ENCODE results near the gene CDC5L.
"Not testable (repeated sequence)": the region's sequence is repeated elsewhere in the genome, so short reads cannot be mapped to it uniquely, and the experiment has no call there.

CDC5L gene

DNA sequence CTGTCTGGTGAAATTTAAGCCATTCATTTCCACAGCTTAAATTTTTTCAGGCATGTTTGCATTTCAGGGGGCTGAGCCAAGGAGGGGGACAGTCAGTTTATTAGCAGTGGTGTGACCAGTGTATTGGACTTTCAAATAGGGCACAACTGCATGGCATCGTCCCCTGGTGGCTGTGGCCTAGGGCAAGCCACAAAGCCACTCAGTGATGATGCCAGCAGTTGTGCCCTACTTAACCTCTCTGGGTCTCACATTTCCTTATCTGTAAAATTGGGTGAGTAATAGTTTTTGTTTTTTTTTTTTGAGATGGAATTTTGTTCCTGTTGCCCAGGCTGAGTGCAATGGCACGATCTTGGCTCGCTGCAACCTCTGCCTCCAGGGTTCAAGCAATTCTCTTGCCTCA lies 48.0 kb downstream of the CDC5L start:
- Histone ChIP-seq H3K79me2 (ENCODE audit: control insufficient read depth, insufficient read depth, low read length, unreplicated experiment) (peaks cover 4% of the 10 kb centered on the region), H3K4me3 (ENCODE audit: low read depth, low read length) (no peak overlapping the region), H2AFZ (ENCODE audit: low read length, unreplicated experiment) (no peak overlapping the region), H3K27me3 (ENCODE audit: insufficient read depth, low read length) (no peaks in the 10 kb centered on the region), H3K27ac (ENCODE audit: low read depth, low read length) (no peak overlapping the region), H3K36me3 (ENCODE audit: insufficient read depth, low read length) (peaks cover 14% of the 10 kb centered on the region), H3K4me1 (ENCODE audit: control insufficient read depth, insufficient read depth, low read length, unreplicated experiment) (peaks cover 21% of the 10 kb centered on the region)

DNA sequence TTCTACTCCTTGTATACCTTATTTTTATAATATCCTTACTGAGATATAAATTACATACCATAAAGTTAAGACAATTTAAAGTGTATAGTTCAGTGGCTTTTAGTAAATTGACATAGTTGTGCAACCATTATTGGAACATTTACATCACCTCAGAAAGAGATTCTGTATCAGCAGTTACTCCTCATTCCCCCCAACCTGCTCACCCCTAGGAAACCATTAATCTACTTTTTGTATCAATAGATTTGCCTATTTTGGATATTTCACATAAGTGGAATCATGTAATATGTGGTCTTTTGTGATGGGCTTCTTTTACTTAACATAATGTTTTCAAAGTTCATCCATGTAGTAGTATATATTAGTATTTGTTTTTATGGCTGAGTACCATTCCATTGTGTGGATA lies 51.3 kb downstream of the CDC5L start:
- H3K27ac ChIP-seq (ENCODE audit: low read depth, low read length): peak overlapping the region; percentile 55; the same call in 1 of the 2 replicates
- H3K79me2 ChIP-seq (ENCODE audit: control insufficient read depth, insufficient read depth, low read length, unreplicated experiment): peaks cover 17% of the 10 kb centered on the region
- H3K4me1 ChIP-seq (ENCODE audit: control insufficient read depth, insufficient read depth, low read length, unreplicated experiment): peaks cover 21% of the 10 kb centered on the region
- H3K27me3 ChIP-seq (ENCODE audit: insufficient read depth, low read length): no peaks in the 10 kb centered on the region
- no peak overlapping the region for H2AFZ ChIP-seq (ENCODE audit: low read length, unreplicated experiment)
- H3K36me3 ChIP-seq (ENCODE audit: insufficient read depth, low read length): peaks cover 23% of the 10 kb centered on the region
- H3K4me3 ChIP-seq (ENCODE audit: low read depth, low read length): no peak overlapping the region

DNA sequence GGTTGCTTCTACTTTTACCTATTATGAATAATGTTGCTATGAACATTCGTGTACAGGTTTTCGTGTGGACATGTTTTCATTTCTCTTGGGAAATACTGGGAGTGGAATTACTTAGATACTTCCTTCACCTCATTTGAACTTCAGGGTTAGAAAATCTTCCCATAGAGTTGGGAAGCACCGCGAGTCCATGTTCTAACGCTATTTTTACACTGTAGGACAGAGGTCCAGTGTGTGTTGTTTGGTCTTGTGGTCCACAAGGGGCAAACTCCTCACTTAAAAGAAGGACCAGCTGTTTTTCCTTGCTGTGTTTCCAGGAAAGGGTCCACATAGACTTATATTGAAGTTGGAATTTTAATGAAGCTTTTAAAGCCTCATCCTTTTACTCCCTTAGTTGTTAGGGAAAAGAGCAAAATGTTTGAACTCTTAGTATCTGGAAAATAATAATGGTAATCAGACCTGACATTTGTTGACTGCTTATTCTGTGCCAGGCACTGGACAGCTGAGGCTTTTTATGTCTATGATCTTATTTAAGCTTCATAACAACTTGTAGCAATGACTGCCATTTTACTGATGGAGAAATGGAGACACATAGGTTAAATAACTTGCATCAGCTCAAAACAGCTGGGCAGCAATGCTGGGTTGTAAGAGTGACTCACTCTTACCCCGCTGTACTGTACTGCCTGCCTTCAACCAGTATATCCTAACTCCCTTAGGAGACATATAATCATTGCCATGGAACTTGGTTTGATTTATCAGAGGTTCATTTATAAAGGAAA lies 52.0 kb downstream of the CDC5L start:
- Histone ChIP-seq H3K27me3 (ENCODE audit: insufficient read depth, low read length) (no peaks in the 10 kb centered on the region), H2AFZ (ENCODE audit: low read length, unreplicated experiment) (no peak overlapping the region), H3K4me3 (ENCODE audit: low read depth, low read length) (no peak overlapping the region), H3K27ac (ENCODE audit: low read depth, low read length) (peak overlapping the region; percentile 55), H3K4me1 (ENCODE audit: control insufficient read depth, insufficient read depth, low read length, unreplicated experiment) (peaks cover 21% of the 10 kb centered on the region), H3K79me2 (ENCODE audit: control insufficient read depth, insufficient read depth, low read length, unreplicated experiment) (peaks cover 17% of the 10 kb centered on the region), H3K36me3 (ENCODE audit: insufficient read depth, low read length) (peaks cover 26% of the 10 kb centered on the region)

DNA sequence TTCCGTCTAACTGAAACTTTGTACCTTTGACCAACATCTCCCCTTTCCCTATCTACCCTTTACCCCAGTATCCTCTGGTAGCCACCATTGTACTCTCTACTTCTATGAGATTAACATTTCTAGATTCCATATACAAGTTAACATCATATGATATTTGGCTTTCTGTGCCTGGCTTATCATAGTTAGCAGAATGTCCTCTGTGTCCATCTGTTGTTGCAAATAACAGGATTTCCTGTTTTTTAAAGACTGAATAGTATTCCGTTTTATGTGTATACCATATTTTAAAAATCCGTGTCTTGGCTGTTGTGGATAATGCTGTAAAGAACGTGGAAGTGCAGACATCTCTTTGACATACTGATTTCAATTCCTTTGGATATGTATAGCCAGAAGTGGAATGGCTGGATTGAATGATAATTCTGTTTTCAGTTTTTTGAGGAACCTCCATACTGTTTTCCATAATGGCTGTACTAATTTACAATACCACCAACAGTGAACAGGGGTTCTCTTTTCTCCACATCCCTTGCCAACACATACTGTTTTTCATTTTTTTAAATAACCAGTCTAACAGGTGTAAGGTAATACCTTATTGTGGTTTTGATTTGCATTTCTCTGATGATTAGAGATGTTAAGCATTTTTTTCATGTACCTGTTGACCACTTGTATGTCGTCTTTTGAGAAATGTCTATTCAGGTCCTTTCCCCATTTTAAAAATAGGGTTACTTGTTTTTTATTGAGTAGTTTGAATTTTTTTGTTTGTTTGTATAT lies 53.8 kb downstream of the CDC5L start:
- H3K27me3 ChIP-seq (ENCODE audit: insufficient read depth, low read length): no peaks in the 10 kb centered on the region
- peaks cover 30% of the 10 kb centered on the region for H3K36me3 ChIP-seq (ENCODE audit: insufficient read depth, low read length)
- H3K27ac ChIP-seq (ENCODE audit: low read depth, low read length): no peak overlapping the region
- no peak overlapping the region for H3K4me3 ChIP-seq (ENCODE audit: low read depth, low read length)
- peaks cover 13% of the 10 kb centered on the region for H3K79me2 ChIP-seq (ENCODE audit: control insufficient read depth, insufficient read depth, low read length, unreplicated experiment)
- peaks cover 21% of the 10 kb centered on the region for H3K4me1 ChIP-seq (ENCODE audit: control insufficient read depth, insufficient read depth, low read length, unreplicated experiment)
- no peak overlapping the region for H2AFZ ChIP-seq (ENCODE audit: low read length, unreplicated experiment)

DNA sequence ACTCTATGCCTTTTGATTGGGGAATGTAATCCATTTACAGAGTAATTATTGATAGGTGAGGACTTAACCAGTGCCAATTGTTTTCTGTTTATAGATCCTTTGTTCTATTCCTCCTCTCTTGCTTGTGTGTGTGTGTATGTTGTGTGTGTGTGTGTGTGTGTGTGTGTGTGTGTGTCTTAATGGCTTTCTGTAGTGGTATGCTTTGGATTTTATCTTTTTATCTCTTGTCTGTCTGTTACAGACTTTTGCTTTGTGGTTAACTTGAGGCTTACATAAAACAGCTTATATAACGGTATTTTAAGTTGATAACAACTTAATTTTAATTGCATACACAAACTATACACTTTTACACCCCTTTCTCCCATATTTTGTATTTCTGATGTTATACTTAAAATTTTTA lies 54.7 kb downstream of the CDC5L start:
- no peaks in the 10 kb centered on the region for H3K27me3 ChIP-seq (ENCODE audit: insufficient read depth, low read length)
- H2AFZ ChIP-seq (ENCODE audit: low read length, unreplicated experiment): no peak overlapping the region
- H3K4me3 ChIP-seq (ENCODE audit: low read depth, low read length): no peak overlapping the region
- peaks cover 30% of the 10 kb centered on the region for H3K36me3 ChIP-seq (ENCODE audit: insufficient read depth, low read length)
- H3K27ac ChIP-seq (ENCODE audit: low read depth, low read length): no peak overlapping the region
- H3K4me1 ChIP-seq (ENCODE audit: control insufficient read depth, insufficient read depth, low read length, unreplicated experiment): peaks cover 30% of the 10 kb centered on the region
- peaks cover 13% of the 10 kb centered on the region for H3K79me2 ChIP-seq (ENCODE audit: control insufficient read depth, insufficient read depth, low read length, unreplicated experiment)

DNA sequence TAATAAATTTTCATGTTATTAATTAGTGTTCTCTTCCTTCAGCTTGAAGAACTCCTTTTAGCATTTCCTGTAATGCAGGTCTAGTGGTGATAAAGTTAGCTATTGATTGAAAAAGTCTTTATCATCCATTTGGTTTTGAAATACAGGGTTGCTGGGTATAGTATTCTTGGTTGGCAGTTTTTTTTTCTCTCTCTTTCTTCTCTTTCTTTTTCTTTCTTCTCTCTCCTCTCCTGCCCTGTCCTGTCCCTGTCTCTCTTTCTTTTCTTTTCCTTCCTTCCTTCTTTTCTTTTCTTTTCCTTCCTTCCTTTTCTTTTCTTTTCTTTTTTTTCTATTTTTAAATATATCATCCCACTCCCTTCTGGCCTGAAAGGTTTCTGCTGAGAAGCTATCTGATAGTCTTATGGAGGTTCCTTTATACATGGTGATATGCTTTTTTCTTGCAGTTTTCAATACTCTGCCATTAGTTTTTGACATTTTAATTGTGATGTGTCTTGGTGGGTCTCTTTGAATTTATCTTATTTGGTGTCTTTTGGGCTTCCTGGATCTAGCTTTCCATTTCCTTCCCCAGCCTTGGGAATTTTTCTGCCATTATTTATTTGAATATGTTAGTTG lies 55.4 kb downstream of the CDC5L start:
- Histone ChIP-seq H3K36me3 (ENCODE audit: insufficient read depth, low read length) (peaks cover 36% of the 10 kb centered on the region), H3K4me1 (ENCODE audit: control insufficient read depth, insufficient read depth, low read length, unreplicated experiment) (peaks cover 35% of the 10 kb centered on the region), H3K27ac (ENCODE audit: low read depth, low read length) (no peak overlapping the region), H3K27me3 (ENCODE audit: insufficient read depth, low read length) (no peaks in the 10 kb centered on the region), H2AFZ (ENCODE audit: low read length, unreplicated experiment) (no peak overlapping the region), H3K4me3 (ENCODE audit: low read depth, low read length) (no peak overlapping the region), H3K79me2 (ENCODE audit: control insufficient read depth, insufficient read depth, low read length, unreplicated experiment) (peaks cover 13% of the 10 kb centered on the region)

DNA sequence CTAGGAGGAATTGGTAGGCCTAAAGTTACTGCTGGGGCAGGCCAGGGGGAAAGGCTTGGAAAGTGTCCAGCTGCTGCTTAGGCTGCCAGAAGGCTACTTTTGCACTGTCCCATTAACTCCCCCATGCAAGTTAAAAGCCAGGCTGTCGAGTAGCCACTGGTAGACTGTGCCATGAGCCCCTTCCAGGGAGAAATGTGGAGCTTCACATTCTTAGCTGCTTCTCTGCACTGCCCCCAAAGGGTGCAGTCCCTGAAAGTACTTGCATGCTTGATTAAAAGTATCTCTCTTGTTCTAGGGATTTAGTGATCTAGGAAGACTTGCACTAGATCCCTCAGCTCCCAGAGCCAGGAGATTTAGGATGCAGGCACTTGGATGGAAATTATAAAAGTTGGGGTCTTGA lies 57.3 kb downstream of the CDC5L start:
- H3K4me1 ChIP-seq (ENCODE audit: control insufficient read depth, insufficient read depth, low read length, unreplicated experiment): peaks cover 26% of the 10 kb centered on the region
- H3K27me3 ChIP-seq (ENCODE audit: insufficient read depth, low read length): no peaks in the 10 kb centered on the region
- H3K36me3 ChIP-seq (ENCODE audit: insufficient read depth, low read length): peaks cover 44% of the 10 kb centered on the region
- no peak overlapping the region for H2AFZ ChIP-seq (ENCODE audit: low read length, unreplicated experiment)
- no peak overlapping the region for H3K27ac ChIP-seq (ENCODE audit: low read depth, low read length)
- peaks cover 13% of the 10 kb centered on the region for H3K79me2 ChIP-seq (ENCODE audit: control insufficient read depth, insufficient read depth, low read length, unreplicated experiment)
- H3K4me3 ChIP-seq (ENCODE audit: low read depth, low read length): no peak overlapping the region

DNA sequence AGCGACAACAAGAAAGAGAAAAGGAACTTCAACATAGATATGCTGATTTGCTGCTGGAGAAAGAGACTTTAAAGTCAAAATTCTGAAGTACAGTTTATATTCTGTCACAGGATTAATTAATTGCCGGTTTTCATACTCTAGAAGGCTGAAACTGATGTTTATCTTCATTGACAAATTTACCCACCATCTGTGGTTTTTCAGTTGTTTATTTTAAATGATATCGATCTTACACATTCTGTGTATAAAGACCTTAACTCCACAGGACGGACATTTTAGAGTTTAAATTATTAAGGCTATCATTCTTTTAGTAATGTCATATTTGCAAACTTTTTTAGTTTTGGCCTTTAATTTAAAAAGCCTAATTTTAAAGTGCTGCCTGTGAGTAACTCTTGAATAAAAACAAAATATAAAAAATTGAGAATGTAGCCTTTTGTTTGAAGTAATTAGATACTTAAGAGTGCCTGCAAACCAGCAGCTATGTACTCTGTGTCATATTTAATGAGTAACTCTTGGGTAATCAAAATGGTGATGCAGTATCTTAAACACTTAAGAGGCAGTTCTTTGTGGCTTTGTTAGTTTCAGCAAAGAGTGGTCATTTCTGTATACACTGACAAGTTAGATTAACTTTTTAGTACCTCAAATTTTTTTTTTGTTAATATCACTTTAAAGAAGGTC lies 59.3 kb downstream of the CDC5L start:
- Histone ChIP-seq H3K36me3 (ENCODE audit: insufficient read depth, low read length) (peaks cover 36% of the 10 kb centered on the region), H3K4me3 (ENCODE audit: low read depth, low read length) (no peak overlapping the region), H3K79me2 (ENCODE audit: control insufficient read depth, insufficient read depth, low read length, unreplicated experiment) (peaks cover 6% of the 10 kb centered on the region), H3K4me1 (ENCODE audit: control insufficient read depth, insufficient read depth, low read length, unreplicated experiment) (peaks cover 26% of the 10 kb centered on the region), H3K27me3 (ENCODE audit: insufficient read depth, low read length) (no peaks in the 10 kb centered on the region), H3K27ac (ENCODE audit: low read depth, low read length) (peak overlapping the region; percentile 56), H2AFZ (ENCODE audit: low read length, unreplicated experiment) (no peak overlapping the region)

DNA sequence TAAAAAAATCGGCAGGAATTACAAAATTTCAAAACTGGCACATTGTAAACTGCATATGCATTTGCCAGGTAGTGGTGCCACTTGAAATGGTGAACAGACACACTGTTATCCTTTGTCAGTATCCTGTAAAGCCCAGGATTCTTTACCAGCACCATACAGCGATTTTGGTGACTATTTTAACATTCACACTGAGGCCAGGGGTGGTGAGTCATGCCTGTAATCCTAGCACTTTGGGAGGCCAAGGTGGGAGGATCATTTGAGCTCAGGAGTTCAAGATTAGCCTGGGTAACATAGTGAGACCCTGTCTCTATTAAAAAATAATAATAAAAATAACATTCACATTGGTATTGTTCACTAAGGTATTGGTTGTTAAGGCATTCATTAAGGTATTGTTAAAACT lies 61.7 kb downstream of the CDC5L start:
- not testable (repeated sequence) for H3K4me3 ChIP-seq (ENCODE audit: low read depth, low read length); H3K27ac ChIP-seq (ENCODE audit: low read depth, low read length); H2AFZ ChIP-seq (ENCODE audit: low read length, unreplicated experiment); H3K27me3 ChIP-seq (ENCODE audit: insufficient read depth, low read length); H3K79me2 ChIP-seq (ENCODE audit: control insufficient read depth, insufficient read depth, low read length, unreplicated experiment)
- Histone ChIP-seq H3K36me3 (ENCODE audit: insufficient read depth, low read length) (peaks cover 18% of the 10 kb centered on the region), H3K4me1 (ENCODE audit: control insufficient read depth, insufficient read depth, low read length, unreplicated experiment) (peaks cover 49% of the 10 kb centered on the region)
